GM12891 (cell line): ENCODE results near the gene FBXO40.
A peak's percentile ranks its signal among the peaks of the same experiment; 100 is the strongest.

Source experiments
- POLR2AphosphoS5 ChIP-seq: IDR thresholded peaks from 2 replicates; pipeline ENCODE4 v1.6.1; 2011; ENCODE audit warnings: low read depth, low read length, control low read depth
- TAF1 ChIP-seq: IDR thresholded peaks from 2 replicates; pipeline ENCODE4 v1.6.1; 2011; ENCODE audit warnings: low read depth, low read length, control low read depth

DNA sequence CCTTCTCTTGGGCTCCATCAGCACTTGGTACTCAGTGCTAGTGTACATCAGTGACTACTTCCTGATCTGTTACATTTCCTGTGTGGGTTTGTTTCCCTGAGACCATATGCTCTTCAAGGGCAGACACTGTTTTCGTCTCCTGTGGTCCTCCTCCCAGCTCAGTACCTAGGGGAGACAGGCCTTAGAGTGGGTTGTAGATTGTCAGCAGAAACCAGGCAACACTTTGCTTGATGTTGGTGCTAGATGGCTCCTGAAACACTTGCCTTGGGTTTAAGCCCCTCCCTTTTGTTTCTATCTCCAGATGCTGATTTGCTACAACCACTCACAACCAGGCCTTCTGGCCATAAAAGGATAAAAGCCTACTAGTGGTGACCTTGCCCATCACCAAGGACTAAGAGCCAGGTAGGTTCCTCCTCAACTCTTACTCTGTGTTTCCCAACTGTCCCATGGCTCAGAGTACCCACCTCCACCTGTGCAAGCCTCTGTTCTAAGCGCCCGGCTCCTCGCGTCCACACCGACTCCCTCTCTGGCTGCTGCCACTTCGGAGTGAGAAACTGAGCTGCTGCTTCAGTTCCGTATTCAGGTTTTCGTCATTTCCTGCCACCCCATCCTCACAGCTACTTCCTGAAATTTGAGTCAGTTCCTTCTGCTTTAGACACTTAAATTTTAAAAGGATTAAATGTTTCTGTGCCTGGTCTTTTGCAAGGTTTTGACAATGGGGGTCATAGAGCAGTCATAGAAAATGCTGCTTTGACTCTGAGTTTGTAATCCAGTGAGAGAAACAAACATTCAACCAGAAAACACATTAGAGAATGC is 67.4 kb downstream of the FBXO40 start, which contains the start of gene HCLS1:
- TF ChIP-seq POLR2AphosphoS5 (peak; percentile 99), TAF1 (peak; percentile 98)
